HG02763 (cell line): ENCODE data around the gene FAM13B.
A peak's percentile ranks its signal among the peaks of the same experiment; 100 is the strongest.

Source experiments
- ATAC-seq: cut with Tn5 transposase; IDR thresholded peaks from one replicate; pipeline ENCODE4 v1.9.1; 2021; ENCODE audit warnings: mild to moderate bottlenecking, moderate library complexity; ENCODE audit not compliant: unreplicated experiment

Gene FAM13B

DNA sequence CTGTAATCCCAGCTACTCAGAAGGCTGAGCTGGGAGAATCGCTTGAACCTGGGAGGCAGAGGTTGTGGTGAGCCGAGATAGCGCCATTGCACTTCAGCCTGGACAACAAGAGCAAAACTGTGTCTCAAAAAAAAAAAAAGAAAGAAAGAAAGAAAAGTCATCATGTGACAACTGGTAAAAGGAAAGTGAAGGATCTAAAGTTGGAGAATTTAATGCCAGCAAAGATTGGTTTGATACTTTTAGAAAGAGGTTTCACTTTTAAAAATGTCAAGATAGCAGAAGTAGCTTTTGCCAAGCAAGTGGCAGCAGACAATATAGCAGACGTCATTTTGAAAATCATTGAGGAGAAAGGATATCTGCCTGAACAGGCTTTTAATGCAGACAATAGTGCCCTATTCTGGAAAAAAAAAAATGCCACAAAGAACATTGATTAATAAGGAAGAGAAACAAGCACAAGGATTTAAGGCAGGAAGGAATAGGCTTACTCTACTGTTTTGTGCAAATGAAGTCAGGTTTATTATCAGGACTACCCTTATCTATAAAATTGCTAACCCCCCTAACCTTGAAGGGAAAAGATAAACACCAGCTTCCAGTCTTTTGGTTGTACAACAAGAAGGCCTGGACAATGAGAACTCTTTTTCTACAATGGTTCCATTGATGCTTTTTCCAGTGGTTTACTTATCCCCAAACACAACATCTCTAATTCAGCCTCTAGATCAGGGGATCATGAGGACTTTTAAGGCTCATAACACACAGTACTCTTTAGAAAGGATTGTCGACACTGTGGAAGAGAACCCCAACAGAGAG, 131.7 kb downstream of the FAM13B start:
- ATAC-seq = no peak

GRCh38 chr5:137899493-137899892, 133.4 kb downstream of the FAM13B start:
- no peak for ATAC-seq

DNA sequence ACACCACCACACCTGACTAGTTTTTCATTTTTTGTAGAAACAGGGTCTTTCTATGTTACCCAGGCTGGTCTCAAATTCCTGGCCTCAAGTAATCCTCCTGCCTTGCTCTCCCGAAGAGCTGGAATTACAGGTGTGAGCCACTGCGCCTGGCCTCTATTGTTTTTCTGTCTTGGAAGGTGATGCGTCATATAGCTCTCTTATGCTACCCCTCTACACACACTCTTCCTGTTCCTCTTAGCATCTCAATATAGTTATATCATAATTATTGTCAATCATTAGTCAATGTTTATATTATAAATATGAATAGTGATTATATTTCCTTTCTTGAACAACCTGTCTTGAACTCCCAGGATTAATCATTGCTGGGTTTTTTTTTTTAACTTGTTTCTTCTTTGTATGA, 136.3 kb downstream of the FAM13B start:
- ATAC-seq = no peak

DNA sequence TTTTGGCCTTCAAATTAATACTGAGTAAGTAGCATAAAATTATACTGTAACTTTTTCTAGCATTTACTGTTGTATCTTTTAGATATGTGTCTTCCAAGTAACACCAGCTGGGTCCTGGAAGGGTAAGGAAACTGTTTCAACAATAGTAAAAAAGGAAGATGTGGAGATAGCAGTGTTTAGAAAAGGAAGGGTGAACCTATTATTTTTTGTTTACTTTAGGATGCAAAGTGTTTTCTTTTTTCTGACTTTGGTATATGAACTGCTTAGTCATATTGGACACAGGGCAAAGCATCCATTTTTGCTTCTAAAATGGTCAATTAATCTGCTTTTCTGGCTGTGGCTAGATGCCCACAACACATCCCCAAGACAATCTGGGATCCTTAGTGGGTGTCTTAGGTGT, 138.3 kb downstream of the FAM13B start:
- ATAC-seq = no peak

GRCh38 chr5:137891849-137892248, 141.0 kb downstream of the FAM13B start:
- no peak for ATAC-seq

DNA sequence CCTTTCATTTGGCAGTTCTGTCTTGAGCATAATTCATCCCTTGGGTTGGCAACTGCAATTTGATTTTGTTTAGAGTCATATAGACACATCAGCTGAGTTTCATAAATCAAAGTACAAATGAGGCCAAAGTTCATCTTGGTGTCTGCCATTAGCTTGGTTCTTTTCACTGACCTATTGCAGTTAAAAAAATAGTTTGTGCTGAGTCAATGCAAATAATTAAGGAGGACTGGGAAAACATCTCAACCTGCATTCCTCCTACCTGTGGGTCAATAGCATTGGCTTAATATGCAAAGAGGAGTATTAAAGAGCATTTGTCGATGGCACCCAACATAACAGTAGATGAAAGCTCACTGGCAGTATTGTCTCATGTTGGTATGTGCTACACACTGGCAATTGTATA, 142.0 kb downstream of the FAM13B start:
- no peak for ATAC-seq

GRCh38 chr5:137888863-137889759, 143.8 kb downstream of the FAM13B start, which contains the start of gene PKD2L2:
Gene PKD2L2, plus strand, starts transcription at chr5:137889457. Its CDS starts 35 bp downstream, at chr5:137889492.
- peak; percentile 92 for ATAC-seq

GRCh38 chr5:137888466-137888862, 144.4 kb downstream of the FAM13B start:
- no peak for ATAC-seq
